Measurements from ENCODE around the gene DOK4. TPM values are rescaled to one million over a fixed set of nuclear protein-coding genes. Genes with fewer than 3 reads are reported as not detected.

The DOK4 gene
- total and polyA plus RNA-seq, 8 donors, result 27.7 to 108 (median 31.0) TPM

DNA sequence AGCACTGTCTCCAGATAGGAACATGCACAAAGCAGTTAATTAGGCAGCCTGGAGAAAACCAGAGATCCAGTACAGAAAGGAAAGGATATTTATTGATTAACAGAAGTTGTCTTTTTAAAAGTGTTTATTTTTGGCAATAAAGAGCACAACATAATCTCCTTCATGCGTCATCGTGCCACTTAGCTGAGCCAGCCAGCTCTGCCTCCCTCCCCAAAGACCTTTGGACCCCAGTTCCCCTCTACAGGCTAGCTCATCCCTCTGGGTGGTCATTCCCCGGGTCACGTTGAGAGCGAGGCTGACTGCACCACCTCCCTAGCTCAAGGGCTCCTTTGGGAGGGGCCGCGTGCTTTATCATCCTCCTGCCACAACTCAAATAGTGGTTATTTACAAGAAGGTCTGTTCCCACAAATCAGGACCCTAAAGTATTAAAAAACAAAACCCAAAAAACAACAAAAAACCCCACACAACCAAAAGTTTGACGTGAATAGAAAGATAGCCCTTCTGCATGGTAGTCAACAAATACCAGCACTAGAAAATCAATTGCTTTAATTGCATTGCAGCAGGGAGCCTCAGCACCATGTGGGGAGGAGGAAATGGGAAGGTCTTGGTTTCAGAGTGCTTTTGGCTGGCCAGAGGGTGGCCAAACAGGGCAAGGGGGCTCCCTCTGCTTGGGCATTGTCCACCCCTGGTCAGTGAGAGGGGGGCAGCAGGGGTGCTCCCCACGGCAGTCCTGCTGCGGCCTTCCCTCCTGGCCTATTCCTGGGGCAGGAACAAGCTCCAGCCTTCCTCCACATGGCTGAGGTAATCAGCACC, 14.2 kb downstream of the DOK4 start:
- Histone ChIP-seq H3K4me1 (peaks cover 19 to 47% of the 10 kb centered on the region in 2 donors), H3K27ac (peak overlapping the region in 1 of 2 donors; percentile 23), H3K36me3 (peaks cover 0 to 80% of the 10 kb centered on the region in 2 donors), H3K27me3 (no peaks in the 10 kb centered on the region), H3K4me3 (no peak overlapping the region), H3K9me3 (no peaks in the 10 kb centered on the region)
- DNase-seq, result no peak
- TF ChIP-seq, protein P1, sequence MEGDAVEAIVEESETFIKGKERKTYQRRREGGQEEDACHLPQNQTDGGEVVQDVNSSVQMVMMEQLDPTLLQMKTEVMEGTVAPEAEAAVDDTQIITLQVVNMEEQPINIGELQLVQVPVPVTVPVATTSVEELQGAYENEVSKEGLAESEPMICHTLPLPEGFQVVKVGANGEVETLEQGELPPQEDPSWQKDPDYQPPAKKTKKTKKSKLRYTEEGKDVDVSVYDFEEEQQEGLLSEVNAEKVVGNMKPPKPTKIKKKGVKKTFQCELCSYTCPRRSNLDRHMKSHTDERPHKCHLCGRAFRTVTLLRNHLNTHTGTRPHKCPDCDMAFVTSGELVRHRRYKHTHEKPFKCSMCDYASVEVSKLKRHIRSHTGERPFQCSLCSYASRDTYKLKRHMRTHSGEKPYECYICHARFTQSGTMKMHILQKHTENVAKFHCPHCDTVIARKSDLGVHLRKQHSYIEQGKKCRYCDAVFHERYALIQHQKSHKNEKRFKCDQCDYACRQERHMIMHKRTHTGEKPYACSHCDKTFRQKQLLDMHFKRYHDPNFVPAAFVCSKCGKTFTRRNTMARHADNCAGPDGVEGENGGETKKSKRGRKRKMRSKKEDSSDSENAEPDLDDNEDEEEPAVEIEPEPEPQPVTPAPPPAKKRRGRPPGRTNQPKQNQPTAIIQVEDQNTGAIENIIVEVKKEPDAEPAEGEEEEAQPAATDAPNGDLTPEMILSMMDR (IDR thresholded peaks at IDR 0.05), result no peak
- ATAC-seq, result no peak
- intact Hi-C loops (cut with DNase I), result no loop called here

DNA sequence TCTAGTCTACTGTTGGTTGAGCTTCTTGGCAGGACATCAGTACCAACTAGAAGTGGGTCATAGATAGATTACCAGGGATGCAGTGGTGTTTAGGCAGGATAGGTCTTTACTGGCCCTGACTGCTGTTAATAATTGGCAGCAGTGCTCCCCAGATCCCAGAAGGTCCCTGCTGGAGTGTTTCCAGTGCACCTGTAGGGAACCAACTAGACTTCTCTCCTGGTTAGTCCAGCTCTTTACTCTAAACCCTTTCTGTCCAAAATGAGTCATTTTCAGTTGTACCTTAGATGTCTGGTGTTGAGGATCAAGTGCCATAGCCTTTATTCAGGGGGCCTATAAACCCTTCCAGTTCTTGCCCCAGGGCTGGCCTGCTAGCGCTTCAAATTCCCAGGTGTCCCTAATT, 15.1 kb downstream of the DOK4 start:
- DNase-seq (no peak), ATAC-seq (peak; percentile 6)
- no peaks in the 10 kb centered on the region for H3K27me3 ChIP-seq
- peaks cover 14 to 39% of the 10 kb centered on the region in 2 donors for H3K4me1 ChIP-seq
- intact Hi-C loops (cut with DNase I), result no loop called here
- peak overlapping the region; percentile 27 to 58 for H3K27ac ChIP-seq
- no peak overlapping the region for H3K4me3 ChIP-seq
- peaks cover 0 to 89% of the 10 kb centered on the region in 2 donors for H3K36me3 ChIP-seq
- no peaks in the 10 kb centered on the region for H3K9me3 ChIP-seq
- TF ChIP-seq, protein P1 (IDR thresholded peaks at IDR 0.05), result no peak

DNA sequence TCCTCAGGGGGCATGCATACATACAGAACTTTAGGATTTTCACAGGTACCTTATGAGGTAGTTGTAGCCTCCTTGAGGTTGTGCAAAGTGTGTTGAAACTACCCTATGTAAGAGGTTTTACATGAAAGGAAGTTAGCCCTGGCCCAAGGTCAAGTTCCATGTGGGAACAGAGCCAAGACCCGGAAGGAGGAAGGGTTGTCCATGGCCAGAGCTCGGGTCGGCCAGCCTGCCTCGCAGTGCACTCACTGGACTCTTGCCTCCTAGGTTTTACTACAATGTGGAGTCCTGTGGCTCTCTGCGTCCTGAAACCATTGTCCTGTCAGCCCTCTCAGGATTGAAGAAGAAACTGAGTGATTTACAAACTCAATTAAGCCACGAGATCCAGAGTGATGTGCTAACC, 15.6 kb downstream of the DOK4 start:
- no peaks in the 10 kb centered on the region for H3K9me3 ChIP-seq
- TF ChIP-seq, protein P1 (IDR thresholded peaks at IDR 0.05), result no peak
- ATAC-seq (peak; percentile 71), DNase-seq (peak in 1 of 4 donors; percentile 75)
- H3K4me3 ChIP-seq, result no peak overlapping the region
- no peaks in the 10 kb centered on the region for H3K27me3 ChIP-seq
- peaks cover 0 to 94% of the 10 kb centered on the region in 2 donors for H3K36me3 ChIP-seq
- peaks cover 9 to 38% of the 10 kb centered on the region in 2 donors for H3K4me1 ChIP-seq
- H3K27ac ChIP-seq, result peak overlapping the region; percentile 27 to 58
- intact Hi-C loops (cut with DNase I), result no loop called here

DNA sequence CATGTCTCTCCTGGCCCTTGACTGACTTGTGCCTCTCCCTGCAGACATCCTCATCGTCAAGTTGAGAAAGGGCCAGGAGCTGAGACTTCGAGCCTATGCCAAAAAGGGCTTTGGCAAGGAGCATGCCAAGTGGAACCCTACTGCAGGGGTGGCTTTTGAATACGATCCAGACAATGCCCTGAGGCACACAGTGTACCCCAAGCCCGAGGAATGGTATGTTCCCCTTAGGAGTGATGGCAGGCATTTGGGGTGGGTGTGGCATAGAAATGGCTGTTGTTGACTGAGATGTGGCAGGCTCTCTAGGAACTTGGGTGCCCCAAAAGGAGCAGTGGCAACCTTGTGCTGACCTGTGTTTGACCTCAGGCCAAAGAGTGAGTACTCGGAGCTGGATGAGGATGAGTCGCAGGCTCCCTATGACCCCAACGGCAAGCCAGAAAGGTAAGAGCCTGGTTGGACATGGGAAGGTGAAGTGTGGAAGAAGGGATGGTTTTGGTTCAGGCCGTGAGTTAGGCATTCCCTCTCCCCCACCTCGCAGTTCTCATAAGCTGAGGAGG, 16.3 kb downstream of the DOK4 start:
- intact Hi-C loops (cut with DNase I), result no loop called here
- H3K4me1 ChIP-seq, result peaks cover 9 to 40% of the 10 kb centered on the region in 2 donors
- H3K27me3 ChIP-seq, result no peaks in the 10 kb centered on the region
- no peak overlapping the region for H3K4me3 ChIP-seq
- H3K9me3 ChIP-seq, result no peaks in the 10 kb centered on the region
- H3K36me3 ChIP-seq, result peaks cover 0 to 94% of the 10 kb centered on the region in 2 donors
- H3K27ac ChIP-seq, result peak overlapping the region; percentile 4 to 58
- TF ChIP-seq, protein P1 (IDR thresholded peaks at IDR 0.05), result no peak
- ATAC-seq, result peak; percentile 14
- DNase-seq, result no peak

DNA sequence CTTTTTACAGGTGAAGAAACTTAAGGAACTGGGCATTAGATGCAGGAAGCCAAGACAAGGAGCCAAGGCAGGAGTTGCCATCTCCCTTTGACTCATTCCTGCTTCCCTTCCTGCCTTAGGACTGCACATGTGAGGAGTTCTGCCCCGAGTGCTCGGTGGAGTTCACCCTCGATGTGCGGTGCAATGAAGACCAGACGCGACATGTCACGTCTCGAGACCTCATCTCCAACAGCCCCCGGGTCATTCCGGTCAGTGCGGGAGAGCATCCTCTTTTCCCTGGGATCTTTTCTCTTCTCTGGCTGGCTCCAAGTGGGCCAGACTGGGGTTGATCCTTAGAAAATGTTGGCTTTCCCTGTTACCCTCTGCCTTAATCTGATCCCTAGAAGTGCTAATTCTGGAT, 17.2 kb downstream of the DOK4 start:
- intact Hi-C loops (cut with DNase I), result no loop called here
- H3K27ac ChIP-seq, result no peak overlapping the region
- H3K9me3 ChIP-seq, result no peaks in the 10 kb centered on the region
- no peak for DNase-seq
- no peak overlapping the region for H3K4me3 ChIP-seq
- TF ChIP-seq, protein P1 (IDR thresholded peaks at IDR 0.05), result no peak
- no peak for ATAC-seq
- H3K36me3 ChIP-seq, result peaks cover 0 to 94% of the 10 kb centered on the region in 2 donors
- peaks cover 12 to 48% of the 10 kb centered on the region in 2 donors for H3K4me1 ChIP-seq
- no peaks in the 10 kb centered on the region for H3K27me3 ChIP-seq

All from left lung (tissue), 10 donors.